Astrocyte of the spinal cord (primary cell): ENCODE results near the gene IFIT2.

Experiments used
- DNase-seq: peaks from one replicate; pipeline ENCODE4 v3.0.0; 2011; ENCODE audit warnings: low read depth, low spot score
- H3K4me3 ChIP-seq: 2 replicates; pipeline ENCODE4 v1.5.1; 2011; ENCODE audit warnings: low read depth, mild to moderate bottlenecking, low read length, moderate library complexity
- CTCF ChIP-seq: IDR thresholded peaks from 2 replicates; pipeline ENCODE4 v1.5.1; 2012; ENCODE audit warnings: low read depth, mild to moderate bottlenecking, low read length, inconsistent platforms
- in situ Hi-C: cut with HindIII; loops from 2 replicates; pipeline ENCODE4 v1.10.0; 2017; ENCODE audit warnings: low sequenced_read_pairs

The IFIT2 gene

GRCh38 chr10:89339875-89340274 lies 38.0 kb downstream of the IFIT2 start:
- in situ Hi-C loops, result no loop called here
- DNase-seq, result no peak
- no peak for TF ChIP-seq CTCF
- no peak overlapping the region for H3K4me3 ChIP-seq

- no peak overlapping the region for H3K4me3 ChIP-seq
- DNase-seq, result no peak
- in situ Hi-C loops, result no loop called here
- no peak for TF ChIP-seq CTCF
These were observed 39.8 kb downstream of the IFIT2 start for GRCh38 chr10:89341649-89342048.

DNA sequence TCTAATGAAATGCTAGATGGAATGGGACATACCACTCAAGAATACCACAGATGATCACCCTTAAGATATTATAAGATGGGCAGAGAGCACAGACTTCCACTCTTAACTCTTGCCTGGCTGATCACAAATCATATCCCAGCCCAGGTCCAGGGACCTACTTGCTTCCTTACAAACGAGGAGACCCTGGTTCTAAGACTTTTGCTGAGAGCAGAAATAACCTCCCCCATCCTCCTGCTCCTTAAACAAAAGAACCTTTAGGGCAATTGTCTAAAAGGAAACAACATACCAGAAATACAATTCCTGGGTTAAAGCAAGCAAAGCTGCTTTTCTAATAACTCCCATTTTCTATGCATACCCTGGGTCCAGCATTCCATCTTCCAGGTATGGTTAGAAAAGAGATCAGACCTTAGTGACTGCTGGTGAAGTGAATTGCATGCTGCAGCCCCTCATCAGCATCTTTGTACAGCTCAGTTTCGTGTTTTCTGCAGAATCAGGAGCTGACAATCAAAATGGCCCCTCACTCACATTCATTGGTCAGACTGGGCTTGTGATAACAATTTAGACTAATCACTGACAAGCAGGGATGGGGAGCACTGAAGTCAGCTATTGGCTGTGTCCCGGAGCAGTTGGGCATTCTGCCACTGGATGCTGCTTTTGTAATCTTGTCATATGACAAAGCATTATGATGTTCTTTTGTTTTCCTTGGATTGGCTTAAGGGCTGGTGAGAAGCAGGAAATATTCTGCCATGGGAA lies 40.5 kb downstream of the IFIT2 start:
- peak; percentile 86 for DNase-seq
- no peak overlapping the region for H3K4me3 ChIP-seq
- no peak for TF ChIP-seq CTCF
- in situ Hi-C loops, result no loop called here

DNA sequence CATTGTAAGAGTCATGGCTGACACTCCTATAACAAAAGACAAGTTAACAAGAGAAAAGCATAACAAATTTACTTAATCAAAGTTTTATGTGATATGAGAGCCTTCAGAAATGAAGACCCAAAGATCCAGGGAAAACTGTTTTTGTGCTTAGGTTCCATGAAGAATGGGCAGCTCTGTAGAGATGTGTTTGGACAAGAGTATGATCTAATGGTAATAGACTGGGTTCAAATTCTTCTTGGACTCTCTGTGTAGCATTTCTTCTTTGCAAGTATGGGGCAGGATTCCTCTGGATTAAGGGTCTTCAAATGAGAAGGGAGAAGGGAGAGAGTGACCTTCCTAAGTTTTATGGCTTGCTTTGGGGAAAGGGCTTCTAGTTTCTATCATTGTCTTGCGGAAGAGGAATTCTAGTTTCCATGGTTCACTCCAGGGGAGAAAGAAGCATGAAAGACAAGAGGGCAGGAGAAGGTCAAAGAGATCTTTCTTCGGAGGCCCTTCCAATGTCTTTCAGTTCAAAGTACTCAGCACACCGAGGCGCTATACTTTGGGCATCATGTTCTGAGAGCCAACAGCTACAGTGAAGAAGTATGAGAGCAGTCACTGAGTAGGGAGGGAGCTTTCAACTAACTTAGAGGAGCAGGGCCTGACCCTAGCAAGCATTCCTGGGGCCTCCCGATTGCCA lies 41.4 kb downstream of the IFIT2 start:
- in situ Hi-C loops, result no loop called here
- no peak overlapping the region for H3K4me3 ChIP-seq
- DNase-seq, result no peak
- no peak for TF ChIP-seq CTCF

DNA sequence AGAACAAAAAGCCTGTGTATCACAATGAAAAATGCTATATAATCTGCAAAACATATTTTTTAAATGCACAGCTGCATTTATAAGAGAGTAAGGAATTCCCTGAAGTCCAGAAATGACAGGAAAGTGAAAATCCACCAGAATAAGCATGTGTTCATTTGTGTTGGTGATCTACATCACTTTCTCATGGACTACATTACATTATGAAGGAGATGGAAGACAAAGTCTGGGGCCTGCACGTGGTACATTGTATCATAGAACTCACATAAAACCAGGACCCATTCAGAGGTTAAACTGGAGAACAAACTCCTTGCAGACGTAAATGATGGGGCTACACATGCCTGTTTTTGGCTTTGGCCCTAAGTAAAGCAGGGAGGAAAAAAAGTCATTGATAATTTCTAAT lies 42.3 kb downstream of the IFIT2 start:
- in situ Hi-C loops, result no loop called here
- no peak for TF ChIP-seq CTCF
- no peak overlapping the region for H3K4me3 ChIP-seq
- no peak for DNase-seq

DNA sequence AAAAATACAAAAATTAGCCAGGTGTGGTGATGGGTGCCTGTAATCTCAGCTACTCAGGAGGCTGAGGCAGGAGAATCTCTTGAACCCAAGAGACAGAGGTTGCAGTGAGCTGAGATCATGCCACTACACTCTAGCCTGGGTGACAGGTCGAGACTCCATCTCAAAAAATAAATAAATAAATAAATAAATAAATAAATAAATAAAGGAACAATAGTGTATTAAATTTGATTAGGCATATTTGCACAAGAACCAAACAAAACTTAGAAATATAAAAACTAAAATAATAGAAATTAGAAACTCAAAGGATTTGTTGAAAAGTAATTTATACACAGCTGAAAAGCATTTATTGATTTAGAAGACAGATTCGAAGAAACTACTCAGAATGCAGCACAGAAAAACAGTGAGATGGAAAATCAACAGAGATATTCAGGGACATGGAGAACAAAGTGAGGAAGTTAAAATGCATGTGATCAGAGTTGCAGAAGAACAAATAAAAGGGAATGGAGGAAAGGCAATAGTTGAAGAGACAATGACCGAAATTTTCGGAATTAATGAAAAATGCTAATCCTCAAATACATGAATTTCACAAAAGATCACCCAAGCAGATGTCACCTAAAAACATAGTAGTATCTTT lies 43.6 kb downstream of the IFIT2 start:
- H3K4me3 ChIP-seq, result no peak overlapping the region
- in situ Hi-C loops, result no loop called here
- TF ChIP-seq CTCF, result no peak
- DNase-seq, result no peak
